NCI-H2196 treated with DMSO at 0.1 percent for 48 hours (cell line): Measurements from ENCODE around the gene PCSK7.

Source experiments
- DNase-seq: peaks from one replicate; lab custom pipeline; 2025; ENCODE audit not compliant: unreplicated experiment; lab: John Stamatoyannopoulos, UW

Gene PCSK7

DNA sequence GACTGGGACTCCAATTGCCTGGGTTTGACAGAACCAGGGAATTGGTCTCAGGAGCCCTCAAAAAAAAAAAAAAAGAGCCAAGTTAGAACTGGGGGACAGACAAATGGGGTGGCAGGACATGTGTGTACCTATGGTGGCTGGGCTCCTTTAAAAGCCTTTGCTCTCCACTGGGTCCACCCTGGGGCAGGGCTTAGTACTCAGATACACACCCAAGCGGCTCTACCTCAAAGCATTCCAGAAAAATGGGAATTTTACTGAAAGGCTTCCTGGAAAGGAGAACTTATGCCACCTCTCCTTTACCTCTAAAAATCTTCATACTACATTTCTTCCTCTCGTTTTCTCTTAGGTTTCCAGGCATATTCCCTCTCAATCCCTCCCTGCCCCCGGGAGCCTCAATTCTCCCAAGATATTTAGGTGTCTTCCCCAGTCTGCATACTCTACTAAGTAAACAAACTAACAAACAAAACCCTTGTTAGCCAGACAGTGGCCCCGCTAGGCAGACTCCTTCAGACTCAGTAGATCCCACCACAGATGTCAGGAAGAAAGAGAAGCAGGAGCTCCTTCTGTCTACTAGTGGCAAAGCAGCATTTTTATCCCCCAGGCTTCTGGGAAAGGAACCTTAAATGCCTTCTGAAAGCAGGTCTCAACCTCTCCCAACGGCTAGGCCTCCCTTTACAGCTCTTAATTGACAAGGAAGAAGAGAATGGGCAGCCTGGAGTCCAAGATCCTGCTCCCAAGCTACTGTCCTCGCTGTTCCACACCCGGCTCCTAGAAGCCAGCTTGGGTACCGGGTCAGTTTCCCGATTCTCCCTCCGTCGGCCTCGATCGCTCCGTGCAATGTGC lies 653 bp downstream of the PCSK7 start:
- DNase-seq = no peak

DNA sequence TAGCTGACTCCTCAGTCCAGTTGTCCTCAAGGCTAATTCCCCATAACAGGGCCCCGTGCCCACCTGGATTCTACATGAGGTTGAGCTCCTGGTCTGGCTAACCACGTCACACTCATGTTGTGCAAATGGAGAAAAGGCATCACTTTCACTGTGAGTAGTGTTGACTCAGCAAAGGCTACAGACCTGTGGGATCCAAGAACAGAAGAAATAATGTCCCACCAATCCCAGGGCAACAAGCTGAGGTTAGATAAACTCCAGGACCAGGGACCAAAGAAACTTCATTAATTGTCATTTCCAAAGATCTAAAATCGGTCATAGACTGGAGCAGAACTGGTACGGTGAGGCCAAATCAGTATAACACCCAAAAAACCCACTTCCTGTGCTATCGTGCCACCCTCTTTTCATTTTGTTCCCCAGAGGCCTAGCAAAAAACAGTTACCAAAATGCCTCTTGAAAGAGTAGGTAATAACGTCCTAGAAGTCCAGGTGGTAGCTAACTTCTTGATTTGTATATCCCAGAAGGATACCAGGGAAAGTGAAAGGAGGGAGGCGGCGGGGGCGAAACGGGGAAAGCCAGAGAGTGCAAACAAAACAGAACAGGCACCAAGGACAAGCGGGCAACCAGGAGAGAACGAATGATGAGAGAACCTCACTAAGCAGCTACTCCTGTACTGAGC lies 1.4 kb downstream of the PCSK7 start:
- no peak for DNase-seq

- DNase-seq = no peak
Observed at GRCh38 chr11:117229931-117230285, 2.0 kb downstream of the PCSK7 start.

DNA sequence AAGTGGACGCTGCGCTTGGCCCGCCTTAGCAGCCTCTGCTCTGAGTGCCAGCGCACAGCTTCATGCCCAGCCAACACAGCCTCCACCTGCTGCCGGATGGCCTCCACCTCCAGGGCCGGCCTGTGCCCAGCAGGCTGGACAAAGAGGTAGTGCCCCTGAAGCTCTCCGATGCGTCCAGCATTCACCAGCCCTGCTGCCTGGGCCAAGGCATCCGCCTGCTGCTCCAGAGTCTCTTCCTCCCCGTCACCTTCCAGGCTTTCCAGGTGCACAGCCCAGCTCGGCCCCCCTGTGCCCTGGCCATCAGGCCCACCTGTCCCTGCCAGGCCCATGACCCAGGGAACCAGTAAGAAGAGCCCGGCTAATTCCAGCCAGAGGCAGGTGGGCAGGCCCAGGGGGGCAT lies 2.5 kb downstream of the PCSK7 start:
- DNase-seq = no peak

- DNase-seq = no peak
Observed at GRCh38 chr11:117228091-117228490, 3.8 kb downstream of the PCSK7 start.

DNA sequence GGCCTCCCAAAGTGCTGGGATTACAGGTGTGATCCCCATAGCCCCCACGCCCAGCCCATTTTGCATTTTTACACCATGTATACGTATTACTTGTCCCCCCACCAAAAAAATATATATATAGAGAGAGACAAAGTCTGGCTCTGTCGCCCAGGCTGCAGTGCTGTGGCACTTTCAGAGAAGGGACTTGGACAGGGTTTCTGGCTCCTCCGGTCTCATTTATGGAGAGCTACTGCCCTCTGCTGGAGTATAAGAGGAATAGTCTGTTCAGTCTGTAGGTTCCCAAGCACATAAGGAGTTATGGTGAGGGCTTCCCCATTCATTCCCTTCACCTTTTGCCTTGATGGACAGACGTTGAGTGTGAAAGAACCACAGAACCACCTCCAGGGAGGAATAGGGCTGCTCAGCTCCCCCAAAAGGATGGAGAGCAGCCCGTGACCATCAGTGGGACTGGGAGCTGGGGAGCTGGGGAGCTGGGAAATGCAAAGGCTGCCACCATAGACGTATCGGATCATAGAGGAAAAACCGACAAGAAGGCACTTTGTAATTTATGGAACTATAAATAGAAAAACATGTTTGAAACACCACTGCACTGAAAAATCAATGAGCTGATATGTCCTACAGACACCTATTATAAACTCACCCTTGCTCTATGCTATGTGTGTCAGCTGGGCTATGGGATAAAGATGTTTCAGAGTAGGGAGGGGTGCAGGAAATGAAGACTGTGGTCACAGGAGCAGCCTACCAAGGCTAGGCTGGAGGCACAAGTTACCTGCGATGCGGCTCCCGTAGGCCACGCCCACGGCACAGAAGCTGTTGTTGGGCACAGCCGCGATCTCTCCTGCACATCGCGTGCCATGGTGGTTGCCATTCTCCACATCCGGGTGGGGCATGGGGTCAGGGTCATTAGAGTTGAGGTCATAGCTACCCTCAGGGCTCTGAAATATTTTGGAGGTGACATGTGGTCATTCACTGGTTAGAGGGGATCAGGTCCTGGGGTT lies 5.2 kb downstream of the PCSK7 start:
- peak; percentile 69 for DNase-seq

- no peak for DNase-seq
Observed at GRCh38 chr11:117225553-117226170, 6.2 kb downstream of the PCSK7 start.

DNA sequence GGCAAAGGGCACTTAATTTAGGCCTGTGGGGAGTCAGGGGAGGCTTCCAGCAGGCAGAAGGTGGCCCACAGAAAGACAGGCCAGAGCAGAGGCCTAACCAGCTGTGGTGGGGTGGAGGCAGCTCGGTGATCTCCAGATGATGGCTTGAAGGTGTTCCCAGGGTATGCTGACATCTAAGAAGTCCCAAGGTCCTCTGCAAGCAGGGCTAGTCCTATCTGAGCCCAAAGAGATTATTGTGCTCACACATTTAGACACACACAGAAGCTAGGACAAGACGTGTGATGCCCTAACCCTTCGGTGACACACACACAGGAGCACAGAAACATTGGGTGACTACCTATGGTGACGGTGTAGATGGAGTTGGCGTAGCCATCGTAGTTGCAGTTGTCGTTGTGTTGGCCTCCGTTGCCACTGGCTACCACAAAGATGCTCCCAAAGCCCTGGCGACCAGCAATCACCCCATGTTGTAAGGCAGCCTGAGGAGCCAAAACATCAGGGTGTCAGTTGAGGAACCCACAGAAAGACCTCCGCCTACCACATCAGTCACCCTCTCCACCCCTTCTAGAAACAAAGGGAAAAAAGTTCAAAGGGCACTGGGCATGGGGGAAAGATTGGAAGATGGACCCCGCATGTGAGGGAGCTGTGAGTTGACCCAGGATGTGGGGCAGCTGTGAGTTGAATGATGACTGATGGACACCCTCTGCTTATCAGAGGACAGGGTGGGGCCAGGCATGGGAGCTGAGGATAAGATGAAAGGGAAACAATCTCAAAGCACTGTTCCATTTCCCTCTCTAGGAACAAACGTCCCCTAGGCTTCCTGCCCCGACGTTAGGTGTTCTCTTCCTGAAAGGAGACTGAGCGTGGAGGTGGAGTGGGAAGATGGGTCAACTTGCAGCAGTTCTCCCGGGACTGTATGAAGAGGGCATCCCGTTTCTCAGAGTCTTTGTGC lies 7.9 kb downstream of the PCSK7 start:
- no peak for DNase-seq

DNA sequence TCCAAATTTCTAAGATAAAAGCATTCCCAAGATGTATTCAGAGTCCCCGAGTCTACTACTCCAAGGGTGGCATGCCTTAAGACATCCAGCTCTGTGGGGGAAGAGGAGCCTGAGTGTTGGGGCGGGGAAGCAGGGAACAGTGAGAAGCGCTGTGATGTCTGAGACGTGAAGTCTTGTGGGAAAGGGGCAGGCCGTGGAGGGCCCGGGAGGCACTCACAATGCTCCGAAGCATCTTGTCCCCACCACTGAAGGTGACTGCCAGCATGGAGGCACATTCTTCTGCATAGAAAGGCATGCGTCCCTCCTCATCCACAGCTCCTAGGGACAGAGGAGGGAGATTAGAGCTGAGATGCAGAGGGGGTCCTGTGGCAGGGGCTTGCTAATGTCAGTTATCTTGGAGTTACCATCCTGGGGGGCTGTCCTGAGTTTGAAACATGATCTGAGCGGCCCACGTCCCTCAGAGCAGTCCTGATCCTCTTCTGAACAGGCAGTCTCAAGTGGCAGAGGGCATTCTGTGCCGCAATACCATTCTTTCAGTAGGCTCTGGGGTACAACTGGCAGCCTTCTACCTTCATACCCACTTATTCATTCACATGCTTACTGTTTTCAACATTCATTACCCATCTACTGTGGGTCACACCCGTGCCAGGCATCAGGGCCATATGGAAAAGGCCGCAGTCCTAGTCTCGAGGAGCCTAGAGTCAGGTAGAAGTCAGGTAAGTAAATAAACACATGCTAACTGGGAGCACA lies 8.7 kb downstream of the PCSK7 start:
- no peak for DNase-seq

DNA sequence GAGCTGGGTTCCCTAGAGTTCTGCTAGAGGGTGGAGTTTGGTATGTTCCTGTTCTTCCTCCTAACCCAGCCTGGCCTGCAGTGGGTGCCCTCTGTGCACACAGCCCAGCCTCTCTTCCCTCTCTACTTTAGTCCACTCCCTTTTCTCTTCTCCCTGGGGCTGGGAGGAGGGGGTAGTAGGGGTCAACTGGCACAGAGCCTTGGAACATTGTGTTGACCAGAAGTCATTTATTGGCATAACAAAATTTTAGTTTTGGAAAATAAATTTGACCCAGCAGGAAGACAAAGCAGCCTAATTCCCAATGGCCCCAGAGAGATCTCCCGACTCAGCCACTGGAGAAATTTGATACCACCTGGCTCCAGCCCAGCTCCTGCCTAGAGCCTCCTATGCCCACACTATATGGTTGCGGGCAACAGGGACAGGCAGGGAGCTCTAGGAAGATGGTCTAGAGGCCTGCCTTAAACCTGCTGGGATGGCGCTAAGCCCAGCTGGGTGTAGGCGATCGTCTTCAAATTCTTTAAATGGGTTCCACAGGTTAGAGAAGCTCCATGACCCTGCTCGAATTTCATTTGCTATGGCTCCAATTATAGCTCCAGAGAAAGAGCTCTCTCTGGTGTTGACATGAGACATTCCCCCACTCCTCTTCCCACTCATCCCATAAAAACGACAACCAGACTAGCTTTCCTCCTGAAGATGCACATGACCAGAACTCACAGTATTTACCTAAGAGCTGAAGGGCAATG lies 9.9 kb downstream of the PCSK7 start:
- peak; percentile 78 for DNase-seq

- no peak for DNase-seq
Observed at GRCh38 chr11:117220999-117221774, 10.7 kb downstream of the PCSK7 start.

- no peak for DNase-seq
Observed at GRCh38 chr11:117220568-117220967, 11.3 kb downstream of the PCSK7 start.

DNA sequence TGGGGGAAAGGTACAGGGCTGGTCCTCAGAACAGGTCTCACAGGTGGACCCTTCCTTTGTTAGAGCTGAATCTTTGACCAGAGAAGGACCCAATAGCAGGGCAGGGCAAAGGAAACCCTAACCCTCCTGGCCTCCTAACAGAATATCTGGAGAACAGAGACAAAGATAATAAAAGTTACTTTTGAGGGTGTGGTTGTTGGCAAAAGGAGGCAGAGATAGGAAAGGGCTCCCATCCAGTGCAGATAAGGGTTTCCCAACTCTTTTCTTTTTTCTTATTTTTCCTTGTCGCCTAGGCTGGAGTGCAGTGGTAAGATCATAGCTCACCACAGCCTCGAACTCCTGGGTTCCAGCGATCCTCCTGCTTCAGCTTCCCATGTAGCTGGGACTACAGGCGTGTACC lies 11.9 kb downstream of the PCSK7 start:
- DNase-seq = no peak

GRCh38 chr11:117219455-117219854 lies 12.4 kb downstream of the PCSK7 start:
- DNase-seq = no peak

DNA sequence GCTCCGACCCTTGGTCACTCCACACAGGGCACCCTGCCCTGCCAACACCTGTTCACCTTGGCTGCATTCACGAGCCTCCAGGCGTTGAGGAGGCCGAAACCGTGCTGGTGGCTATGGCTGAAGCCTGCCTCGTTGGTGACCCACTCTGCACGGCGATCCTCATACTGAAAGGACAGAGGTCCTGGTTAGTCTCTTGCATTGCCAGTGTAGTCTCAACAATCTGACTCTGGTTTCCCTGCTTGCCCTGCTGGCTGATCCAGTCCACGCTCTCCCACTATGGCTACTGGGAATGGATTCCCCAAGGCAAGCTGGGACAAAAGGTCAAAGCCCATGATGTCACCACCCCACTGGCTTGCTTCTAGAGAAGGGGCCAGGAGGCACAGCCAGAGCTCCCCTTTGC lies 12.9 kb downstream of the PCSK7 start:
- DNase-seq = no peak

DNA sequence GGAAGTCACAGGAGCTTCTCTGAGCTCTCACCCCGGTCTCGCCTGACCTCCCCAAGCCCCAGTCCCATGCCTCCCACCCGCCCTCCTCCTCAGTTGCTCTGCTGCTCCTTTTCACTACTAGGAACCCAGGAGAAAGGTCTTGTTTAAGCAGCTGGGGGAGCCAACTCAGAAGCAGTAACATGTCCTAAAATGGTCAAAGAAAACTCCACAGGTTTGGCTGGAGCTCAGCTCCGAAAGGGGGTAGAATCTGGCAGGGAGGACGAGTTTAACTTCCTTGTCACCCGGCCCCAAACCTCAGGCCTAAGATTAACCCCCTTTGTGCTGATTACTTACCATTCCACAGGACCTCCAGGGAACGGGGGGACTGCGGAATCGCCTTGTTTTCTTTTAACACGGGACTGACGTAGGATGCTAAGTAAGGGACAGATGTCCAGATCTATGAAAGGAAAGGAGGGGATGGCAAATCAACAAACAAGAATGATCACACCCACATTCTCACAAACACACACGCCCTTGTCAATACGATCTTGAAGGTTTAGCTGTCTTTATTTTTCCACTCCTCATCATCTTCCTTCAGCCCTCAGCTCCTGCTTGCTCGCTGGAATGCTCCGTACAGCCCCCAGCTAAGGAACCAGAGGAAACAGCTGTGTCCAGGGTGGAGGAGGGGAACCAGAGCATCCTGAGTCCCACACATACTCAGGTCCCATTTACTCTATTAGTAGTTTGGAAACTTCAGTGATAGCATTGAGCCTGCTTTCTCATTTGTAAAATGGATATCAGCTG lies 13.5 kb downstream of the PCSK7 start:
- no peak for DNase-seq
